BLaER1 (cell line): ENCODE data around the gene CRIP1.

ENCODE experiments used
- H3K27ac ChIP-seq: shearing (Covaris generic); formaldehyde crosslinking; 2 replicates; pipeline ENCODE4 v1.8.1; 2022
- H3K27me3 ChIP-seq: shearing (Covaris generic); formaldehyde crosslinking; 2 replicates; pipeline ENCODE4 v1.8.1; 2022
- H3K36me3 ChIP-seq: shearing (Covaris generic); formaldehyde crosslinking; 2 replicates; pipeline ENCODE4 v1.8.1; 2022
- H3K4me1 ChIP-seq: shearing (Covaris generic); formaldehyde crosslinking; 2 replicates; pipeline ENCODE4 v1.8.1; 2022
- H3K4me2 ChIP-seq: shearing (Covaris generic); formaldehyde crosslinking; 2 replicates; pipeline ENCODE4 v1.8.1; 2022
- H3K4me3 ChIP-seq: shearing (Covaris generic); formaldehyde crosslinking; 2 replicates; pipeline ENCODE4 v1.8.1; 2022
- H3K9ac ChIP-seq: shearing (Covaris generic); formaldehyde crosslinking; 2 replicates; pipeline ENCODE4 v1.8.1; 2022
- H3K9me3 ChIP-seq: shearing (Covaris generic); formaldehyde crosslinking; 2 replicates; pipeline ENCODE4 v1.8.1; 2022
- H4K20me1 ChIP-seq: shearing (Covaris generic); formaldehyde crosslinking; 2 replicates; pipeline ENCODE4 v1.8.1; 2022
- Cebpa-rat ChIP-seq: shearing (Covaris generic); IDR thresholded peaks from 2 replicates; pipeline ENCODE4 v1.8.1; 2022

Gene CRIP1

GRCh38 chr14:105531894-105532623 is 45.4 kb downstream of the CRIP1 start:
- TF ChIP-seq Cebpa-rat = no peak
- peak overlapping the region; percentile 96 for H3K27ac ChIP-seq
- H4K20me1 ChIP-seq = no peaks in the 10 kb centered on the region
- peaks cover 69% of the 10 kb centered on the region for H3K4me1 ChIP-seq
- H3K4me3 ChIP-seq = peak overlapping the region; percentile 84
- H3K9me3 ChIP-seq = no peaks in the 10 kb centered on the region
- peak overlapping the region; percentile 94 for H3K9ac ChIP-seq
- H3K27me3 ChIP-seq = no peaks in the 10 kb centered on the region
- H3K4me2 ChIP-seq = peak overlapping the region; percentile 100
- no peaks in the 10 kb centered on the region for H3K36me3 ChIP-seq

- peak overlapping the region; percentile 94 for H3K9ac ChIP-seq
- peak overlapping the region; percentile 100 for H3K4me2 ChIP-seq
- H3K9me3 ChIP-seq = no peaks in the 10 kb centered on the region
- H3K27me3 ChIP-seq = no peaks in the 10 kb centered on the region
- TF ChIP-seq Cebpa-rat = no peak
- no peaks in the 10 kb centered on the region for H3K36me3 ChIP-seq
- peaks cover 72% of the 10 kb centered on the region for H3K4me1 ChIP-seq
- H3K27ac ChIP-seq = peak overlapping the region; percentile 96
- peak overlapping the region; percentile 84 for H3K4me3 ChIP-seq
- no peaks in the 10 kb centered on the region for H4K20me1 ChIP-seq
Measured at GRCh38 chr14:105532735-105533141, 46.1 kb downstream of the CRIP1 start.

GRCh38 chr14:105533391-105533790 is 46.7 kb downstream of the CRIP1 start:
- Histone ChIP-seq H3K36me3 (no peaks in the 10 kb centered on the region), H4K20me1 (no peaks in the 10 kb centered on the region), H3K9ac (peak overlapping the region; percentile 76), H3K9me3 (no peaks in the 10 kb centered on the region), H3K27ac (peak overlapping the region; percentile 96), H3K4me3 (peak overlapping the region; percentile 52), H3K4me1 (peaks cover 75% of the 10 kb centered on the region), H3K27me3 (no peaks in the 10 kb centered on the region), H3K4me2 (peak overlapping the region; percentile 100)
- no peak for TF ChIP-seq Cebpa-rat

- H3K4me2 ChIP-seq = peak overlapping the region; percentile 100
- peaks cover 70% of the 10 kb centered on the region for H3K4me1 ChIP-seq
- peak overlapping the region; percentile 76 for H3K9ac ChIP-seq
- H3K27me3 ChIP-seq = no peaks in the 10 kb centered on the region
- no peaks in the 10 kb centered on the region for H3K36me3 ChIP-seq
- peak overlapping the region; percentile 96 for H3K27ac ChIP-seq
- no peaks in the 10 kb centered on the region for H4K20me1 ChIP-seq
- TF ChIP-seq Cebpa-rat = no peak
- H3K4me3 ChIP-seq = peak overlapping the region; percentile 52; the same call in 1 of the 2 replicates
- H3K9me3 ChIP-seq = no peaks in the 10 kb centered on the region
Measured at GRCh38 chr14:105533811-105534498, 47.3 kb downstream of the CRIP1 start.

GRCh38 chr14:105534586-105534985 is 47.9 kb downstream of the CRIP1 start:
- Histone ChIP-seq H3K4me3 (no peak overlapping the region), H3K4me2 (peak overlapping the region; percentile 100), H3K9me3 (no peaks in the 10 kb centered on the region), H3K36me3 (no peaks in the 10 kb centered on the region), H3K27ac (peak overlapping the region; percentile 96), H4K20me1 (no peaks in the 10 kb centered on the region), H3K9ac (peak overlapping the region; percentile 76), H3K27me3 (no peaks in the 10 kb centered on the region), H3K4me1 (peaks cover 64% of the 10 kb centered on the region)
- TF ChIP-seq Cebpa-rat = no peak

GRCh38 chr14:105536051-105536450 is 49.4 kb downstream of the CRIP1 start:
- no peak for TF ChIP-seq Cebpa-rat
- Histone ChIP-seq H3K4me3 (no peak overlapping the region), H3K4me2 (no peak overlapping the region), H3K4me1 (peaks cover 56% of the 10 kb centered on the region), H3K27me3 (no peaks in the 10 kb centered on the region), H4K20me1 (no peaks in the 10 kb centered on the region), H3K9ac (no peak overlapping the region), H3K9me3 (no peaks in the 10 kb centered on the region), H3K27ac (no peak overlapping the region), H3K36me3 (no peaks in the 10 kb centered on the region)

- Histone ChIP-seq H3K4me2 (peak overlapping the region; percentile 41; the same call in 1 of the 2 replicates), H4K20me1 (no peaks in the 10 kb centered on the region), H3K9me3 (no peaks in the 10 kb centered on the region), H3K4me1 (peaks cover 55% of the 10 kb centered on the region), H3K36me3 (no peaks in the 10 kb centered on the region), H3K4me3 (no peak overlapping the region), H3K27ac (no peak overlapping the region), H3K9ac (no peak overlapping the region), H3K27me3 (no peaks in the 10 kb centered on the region)
- no peak for TF ChIP-seq Cebpa-rat
Measured at GRCh38 chr14:105536691-105537579, 50.2 kb downstream of the CRIP1 start.

GRCh38 chr14:105537580-105538474 is 51.1 kb downstream of the CRIP1 start:
- Histone ChIP-seq H3K27me3 (no peaks in the 10 kb centered on the region), H3K9ac (no peak overlapping the region), H3K4me3 (no peak overlapping the region), H3K9me3 (peaks cover 6% of the 10 kb centered on the region; the same call in 1 of the 2 replicates), H3K36me3 (no peaks in the 10 kb centered on the region), H3K4me1 (peaks cover 47% of the 10 kb centered on the region), H3K4me2 (peak overlapping the region; percentile 41), H4K20me1 (no peaks in the 10 kb centered on the region), H3K27ac (no peak overlapping the region)
- TF ChIP-seq Cebpa-rat = no peak
